HepG2 (cell line): Measurements from ENCODE around the gene OMD.

Source experiments
- AGO1 ChIP-seq: fragments of 200-400 bp; formaldehyde crosslinking; IDR thresholded peaks from 2 replicates; pipeline ENCODE4 v1.6.1; 2017; ENCODE audit warnings: mild to moderate bottlenecking, low read depth, low read length, moderate library complexity; ENCODE audit not compliant: poor library complexity, severe bottlenecking
- CHCHD3 ChIP-seq: sonication (generic); formaldehyde crosslinking; IDR thresholded peaks from 2 replicates; pipeline ENCODE4 v1.8.0; 2022; ENCODE audit warnings: mild to moderate bottlenecking, missing genetic modification reagents, moderate library complexity
- CTCF ChIP-seq: sonication (generic); formaldehyde crosslinking; IDR thresholded peaks from 2 replicates; pipeline ENCODE4 v1.5.0; 2020; ENCODE audit warnings: mild to moderate bottlenecking, missing genetic modification reagents, moderate library complexity
- DMAP1 ChIP-seq: IDR thresholded peaks from 2 replicates; pipeline ENCODE4 v1.6.1; 2016
- FOXM1 ChIP-seq: sonication (generic); formaldehyde crosslinking; IDR thresholded peaks from 2 replicates; pipeline ENCODE4 v1.5.0; 2020; ENCODE audit warnings: missing genetic modification reagents
- HDAC1 ChIP-seq: sonication (generic); formaldehyde crosslinking; IDR thresholded peaks from 2 replicates; pipeline ENCODE4 v1.5.1; 2020; ENCODE audit warnings: mild to moderate bottlenecking, missing genetic modification reagents
- HMGXB4 ChIP-seq, 2 experiments: sonication (generic) in 1 of 2; formaldehyde crosslinking in 1 of 2; IDR thresholded peaks; 2 replicates each; pipeline versions ENCODE4 v1.4.0 to v1.6.1; 2018 to 2020; ENCODE audit warnings: missing genetic modification reagents in 2 of 2, borderline replicate concordance in 1 of 2, low read depth in 1 of 2, mild to moderate bottlenecking in 1 of 2, missing biosample characterization in 1 of 2
- KLF11 ChIP-seq: IDR thresholded peaks from 2 replicates; pipeline ENCODE4 v1.6.1; 2016; ENCODE audit warnings: missing compliant biosample characterization
- NFAT5 ChIP-seq: sonication (generic); formaldehyde crosslinking; IDR thresholded peaks from 2 replicates; pipeline ENCODE4 v1.4.0; 2020; ENCODE audit warnings: missing genetic modification reagents
- POLR2A ChIP-seq, 2 experiments: IDR thresholded peaks; 2 replicates each; pipeline ENCODE4 v1.6.1; 2011; ENCODE audit warnings: low read depth in 2 of 2, low read length in 2 of 2, mild to moderate bottlenecking in 1 of 2, moderate library complexity in 1 of 2; ENCODE audit not compliant: insufficient read depth in 1 of 2
- SMC3 ChIP-seq: IDR thresholded peaks from 2 replicates; pipeline ENCODE4 v1.6.1; 2011; ENCODE audit warnings: low read length, improper control_type of control experiment
- SP1 ChIP-seq, 2 experiments: fragments of 450-650 bp in 1 of 2; sonication (generic) in 1 of 2; formaldehyde crosslinking in 1 of 2; IDR thresholded peaks; 2 replicates each; pipeline versions ENCODE4 v1.4.0 to v1.6.1; 2016 to 2020; ENCODE audit warnings: missing genetic modification reagents in 1 of 2
- ZFP36 ChIP-seq: fragments of 150-350 bp; IDR thresholded peaks from 2 replicates; pipeline ENCODE4 v1.6.1; 2018; ENCODE audit warnings: borderline replicate concordance, low read length, low read depth; ENCODE audit not compliant: partially characterized antibody

GRCh38 chr9:92446536-92446935 lies 22.3 kb upstream of the OMD start:
- no peak for TF ChIP-seq CHCHD3
- TF ChIP-seq NFAT5 (CRISPR knock-in tag): no peak
- TF ChIP-seq DMAP1 (CRISPR knock-in tag): no peak
- TF ChIP-seq SP1 (IDR thresholded peaks at IDR 0.05): no peak
- TF ChIP-seq SP1 (CRISPR knock-in tag; IDR thresholded peaks at IDR 0.05): no peak
- no peak for TF ChIP-seq SMC3
- TF ChIP-seq FOXM1: no peak
- no peak for TF ChIP-seq AGO1
- no peak for TF ChIP-seq CTCF (CRISPR knock-in tag)
- no peak for TF ChIP-seq HDAC1
- TF ChIP-seq POLR2A (IDR thresholded peaks at IDR 0.05; ENCODE audit: insufficient read depth in 1 of 2, low read depth in 2 of 2, low read length in 2 of 2): no peak
- no peak for TF ChIP-seq HMGXB4 (CRISPR knock-in tag; IDR thresholded peaks at IDR 0.05; ENCODE audit: borderline replicate concordance in 1 of 2, low read depth in 1 of 2)
- no peak for TF ChIP-seq ZFP36
- TF ChIP-seq KLF11 (CRISPR knock-in tag): no peak
